ENCODE results near the gene SLC25A34.

SLC25A34 gene

GRCh38 chr1:15755021-15755645 lies 19.1 kb downstream of the SLC25A34 start:
- DNase-seq = no peak

- no peak for DNase-seq
Measured at GRCh38 chr1:15755646-15756040, 19.6 kb downstream of the SLC25A34 start.

- DNase-seq = no peak
Measured at GRCh38 chr1:15756143-15757015, 20.3 kb downstream of the SLC25A34 start.

GRCh38 chr1:15757016-15757543 lies 21.0 kb downstream of the SLC25A34 start:
- DNase-seq = no peak

GRCh38 chr1:15757575-15758342 lies 21.7 kb downstream of the SLC25A34 start:
- DNase-seq = no peak

GRCh38 chr1:15758343-15758931 lies 22.4 kb downstream of the SLC25A34 start, which contains the start of gene FBLIM1:
FBLIM1 (plus strand) TSS chr1:15758795; CDS start chr1:15764984, 6,189 bp downstream.
- no peak for DNase-seq

- no peak for DNase-seq
Measured at GRCh38 chr1:15758953-15759661, 23.0 kb downstream of the SLC25A34 start.

GRCh38 chr1:15760520-15761211 lies 24.6 kb downstream of the SLC25A34 start:
- DNase-seq = no peak

- DNase-seq = no peak
Measured at GRCh38 chr1:15761366-15762128, 25.5 kb downstream of the SLC25A34 start.

GRCh38 chr1:15762546-15762945 lies 26.5 kb downstream of the SLC25A34 start:
- no peak for DNase-seq

- DNase-seq = no peak
Measured at GRCh38 chr1:15764269-15764764, 28.3 kb downstream of the SLC25A34 start.

- DNase-seq = no peak
Measured at GRCh38 chr1:15764890-15765289, 28.8 kb downstream of the SLC25A34 start.

- no peak for DNase-seq
Measured at GRCh38 chr1:15765495-15766194, 29.6 kb downstream of the SLC25A34 start.

- DNase-seq = no peak
Measured at GRCh38 chr1:15767941-15768340, 31.9 kb downstream of the SLC25A34 start.

GRCh38 chr1:15768388-15768787 lies 32.3 kb downstream of the SLC25A34 start:
- no peak for DNase-seq

- no peak for DNase-seq
Measured at GRCh38 chr1:15770313-15770962, 34.4 kb downstream of the SLC25A34 start.

GRCh38 chr1:15771836-15772515 lies 35.9 kb downstream of the SLC25A34 start:
- no peak for DNase-seq

GRCh38 chr1:15775706-15776105 lies 39.6 kb downstream of the SLC25A34 start:
- no peak for DNase-seq
